Neuronal stem cell (in vitro differentiated cells): ENCODE results near the gene CPNE9.

Experiments used
- DNase-seq: peaks from one replicate; pipeline ENCODE4 v3.0.0-alpha.2; 2013; ENCODE audit warnings: low spot score
- H2AFZ ChIP-seq: one replicate; pipeline ENCODE4 v1.6.1; 2013; ENCODE audit warnings: mild to moderate bottlenecking, low read length, inconsistent platforms
- H2AK5ac ChIP-seq: 2 replicates; pipeline ENCODE4 v1.6.1; 2013; ENCODE audit warnings: low read depth, mild to moderate bottlenecking, inconsistent platforms, low read length, moderate library complexity, mixed read lengths
- H2BK120ac ChIP-seq: 2 replicates; pipeline ENCODE4 v1.6.1; 2013; ENCODE audit warnings: low read depth, mild to moderate bottlenecking, inconsistent platforms, low read length, moderate library complexity, mixed read lengths
- H2BK12ac ChIP-seq: one replicate; pipeline ENCODE4 v1.6.1; 2013; ENCODE audit warnings: low read length, inconsistent platforms
- H2BK15ac ChIP-seq: 2 replicates; pipeline ENCODE4 v1.6.1; 2013; ENCODE audit warnings: mild to moderate bottlenecking, low read length, inconsistent platforms, mixed read lengths
- H2BK5ac ChIP-seq: one replicate; pipeline ENCODE4 v1.6.1; 2013; ENCODE audit warnings: inconsistent platforms, mild to moderate bottlenecking, low read length, moderate library complexity
- H3K14ac ChIP-seq: one replicate; pipeline ENCODE4 v1.6.1; 2013; ENCODE audit warnings: low read length, inconsistent platforms
- H3K18ac ChIP-seq: 2 replicates; pipeline ENCODE4 v1.6.1; 2013; ENCODE audit warnings: low read length, inconsistent platforms
- H3K23ac ChIP-seq: 2 replicates; pipeline ENCODE4 v1.6.1; 2013; ENCODE audit warnings: low read depth, mild to moderate bottlenecking, mixed read lengths, low read length, inconsistent platforms; ENCODE audit not compliant: poor library complexity
- H3K27ac ChIP-seq: replicated peaks from 3 replicates; pipeline ENCODE4 v1.5.1; 2013; ENCODE audit warnings: low read length, inconsistent platforms
- H3K27me3 ChIP-seq, 3 experiments: 2 replicates each; pipeline ENCODE4 v1.6.1; 2013; ENCODE audit warnings: low read length in 3 of 3, mild to moderate bottlenecking in 2 of 3, inconsistent platforms in 1 of 3, low read depth in 1 of 3, mixed read lengths in 1 of 3, moderate library complexity in 1 of 3; ENCODE audit not compliant: control insufficient read depth in 3 of 3, insufficient read depth in 3 of 3
- H3K36me3 ChIP-seq, 2 donors: replicated peaks in 1 of 2; 2 replicates each; pipeline ENCODE4 v1.6.1; 2013; ENCODE audit warnings: low read length in 2 of 2; ENCODE audit not compliant: control insufficient read depth in 2 of 2, insufficient read depth in 2 of 2
- H3K4ac ChIP-seq: 2 replicates; pipeline ENCODE4 v1.6.1; 2013; ENCODE audit warnings: inconsistent platforms, mild to moderate bottlenecking, low read length, moderate library complexity
- H3K4me1 ChIP-seq, 2 donors: 1 replicate in 1 of 2; 2 replicates in 1 of 2; pipeline ENCODE4 v1.6.1; 2013; ENCODE audit warnings: low read length in 2 of 2, low read depth in 1 of 2; ENCODE audit not compliant: control insufficient read depth in 2 of 2, insufficient read depth in 1 of 2
- H3K4me2 ChIP-seq: one replicate; pipeline ENCODE4 v1.6.1; 2013; ENCODE audit warnings: mild to moderate bottlenecking, low read length, inconsistent platforms; ENCODE audit not compliant: insufficient read depth, poor library complexity, severe bottlenecking
- H3K4me3 ChIP-seq, 2 donors: 2 replicates each; pipeline ENCODE4 v1.5.1; 2013; ENCODE audit warnings: low read length in 2 of 2, mild to moderate bottlenecking in 2 of 2, inconsistent platforms in 1 of 2, moderate library complexity in 1 of 2
- H3K79me1 ChIP-seq: one replicate; pipeline ENCODE4 v1.6.1; 2013; ENCODE audit warnings: low read depth, mild to moderate bottlenecking, inconsistent platforms, low read length, moderate library complexity
- H3K9ac ChIP-seq: one replicate; pipeline ENCODE4 v1.6.1; 2013; ENCODE audit warnings: mild to moderate bottlenecking, low read depth, low read length, inconsistent platforms; ENCODE audit not compliant: poor library complexity
- H3K9me3 ChIP-seq, 2 donors: replicated peaks in 1 of 2; 2 replicates each; pipeline versions ENCODE3 to v1.6.1; 2013; ENCODE audit warnings: low read length in 2 of 2, mild to moderate bottlenecking in 2 of 2, inconsistent platforms in 1 of 2, low read depth in 1 of 2, mixed read lengths in 1 of 2, moderate library complexity in 1 of 2; ENCODE audit not compliant: control insufficient read depth in 2 of 2, insufficient read depth in 1 of 2
- H4K8ac ChIP-seq: one replicate; pipeline ENCODE4 v1.6.1; 2013; ENCODE audit warnings: low read depth, mild to moderate bottlenecking, inconsistent platforms, low read length, moderate library complexity
- H4K91ac ChIP-seq: one replicate; pipeline ENCODE4 v1.6.1; 2013; ENCODE audit warnings: low read length, low read depth, mild to moderate bottlenecking, inconsistent platforms; ENCODE audit not compliant: poor library complexity
- WGBS, 2 donors: extraction: QIAGEN DNeasy Blood & Tissue Kit; methylation state at CpG; one replicate each; pipeline ENCODE4 v1.1.7; 2013; ENCODE audit warnings: missing lambda C conversion rate in 2 of 2, mixed read lengths in 1 of 2; ENCODE audit not compliant: insufficient read length in 2 of 2, insufficient replicate concordance in 1 of 2; ENCODE audit errors: extremely low coverage in 2 of 2; 5-methylcytosine and 5-hydroxymethylcytosine counted together

The CPNE9 gene

GRCh38 chr3:9673752-9674151 is 29.9 kb upstream of the CPNE9 start:
- no peak overlapping the region for H2BK12ac ChIP-seq
- H3K23ac ChIP-seq, result no peak overlapping the region
- H4K91ac ChIP-seq, result no peak overlapping the region
- peaks cover 42 to 89% of the 10 kb centered on the region in 2 donors for H3K36me3 ChIP-seq
- H3K14ac ChIP-seq, result no peak overlapping the region
- H2BK5ac ChIP-seq, result no peak overlapping the region
- no peak overlapping the region for H4K8ac ChIP-seq
- H3K18ac ChIP-seq, result no peak overlapping the region
- no peaks in the 10 kb centered on the region for H3K4me1 ChIP-seq
- H3K27me3 ChIP-seq, result no peaks in the 10 kb centered on the region
- H3K4me2 ChIP-seq, result no peak overlapping the region
- H2AFZ ChIP-seq, result no peak overlapping the region
- no peak overlapping the region for H3K9ac ChIP-seq
- no peaks in the 10 kb centered on the region for H3K9me3 ChIP-seq
- WGBS, 2 donors, result no CpG with 5 or more reads among the region's 2 CpGs
- H3K4me3 ChIP-seq, result no peak overlapping the region
- no peak overlapping the region for H3K4ac ChIP-seq
- H3K79me1 ChIP-seq, result no peaks in the 10 kb centered on the region
- no peak overlapping the region for H2BK120ac ChIP-seq
- no peak overlapping the region for H3K27ac ChIP-seq
- DNase-seq, result no peak
- no peak overlapping the region for H2AK5ac ChIP-seq
- H2BK15ac ChIP-seq, result no peak overlapping the region

GRCh38 chr3:9675736-9676290 is 27.8 kb upstream of the CPNE9 start:
- Histone ChIP-seq H3K27ac (no peak overlapping the region), H3K36me3 (peaks cover 37 to 89% of the 10 kb centered on the region in 2 donors)

GRCh38 chr3:9676785-9677184 is 26.8 kb upstream of the CPNE9 start:
- WGBS, 2 donors, result no CpG with 5 or more reads among the region's 6 CpGs
- no peak overlapping the region for H3K27ac ChIP-seq

More at GRCh38 chr3:9675736-9676290, 27.8 kb upstream of the CPNE9 start:
- no peak overlapping the region for H2AFZ ChIP-seq
- H3K23ac ChIP-seq, result no peak overlapping the region
- no peak overlapping the region for H2BK15ac ChIP-seq
- no peak overlapping the region for H3K4me2 ChIP-seq
- no peak overlapping the region for H4K8ac ChIP-seq
- H3K9ac ChIP-seq, result no peak overlapping the region
- H2BK5ac ChIP-seq, result no peak overlapping the region
- no peak for DNase-seq
- no peaks in the 10 kb centered on the region for H3K4me1 ChIP-seq
- H3K79me1 ChIP-seq, result no peaks in the 10 kb centered on the region
- no peak overlapping the region for H2BK12ac ChIP-seq
- no peak overlapping the region for H3K4me3 ChIP-seq
- no peak overlapping the region for H2AK5ac ChIP-seq
- no peaks in the 10 kb centered on the region for H3K9me3 ChIP-seq
- H3K4ac ChIP-seq, result no peak overlapping the region
- no peak overlapping the region for H3K18ac ChIP-seq
- H3K27me3 ChIP-seq, result no peaks in the 10 kb centered on the region
- no peak overlapping the region for H2BK120ac ChIP-seq
- no peak overlapping the region for H4K91ac ChIP-seq
- no CpG with 5 or more reads among the region's 5 CpGs for WGBS, 2 donors
- no peak overlapping the region for H3K14ac ChIP-seq

GRCh38 chr3:9678493-9678892 is 25.1 kb upstream of the CPNE9 start:
- Histone ChIP-seq H2BK15ac (no peak overlapping the region), H3K14ac (no peak overlapping the region), H3K36me3 (peaks cover 23 to 86% of the 10 kb centered on the region in 2 donors), H4K8ac (no peak overlapping the region), H2BK5ac (no peak overlapping the region), H3K4me3 (no peak overlapping the region), H3K27ac (no peak overlapping the region), H3K9me3 (no peaks in the 10 kb centered on the region), H2AK5ac (no peak overlapping the region), H4K91ac (no peak overlapping the region), H2AFZ (no peak overlapping the region), H3K4me2 (no peak overlapping the region), H3K79me1 (no peaks in the 10 kb centered on the region), H3K4me1 (no peaks in the 10 kb centered on the region), H3K18ac (no peak overlapping the region), H2BK120ac (no peak overlapping the region), H3K27me3 (no peaks in the 10 kb centered on the region), H2BK12ac (no peak overlapping the region), H3K9ac (no peak overlapping the region), H3K4ac (no peak overlapping the region), H3K23ac (no peak overlapping the region)
- WGBS, 2 donors, result no CpG with 5 or more reads among the region's 3 CpGs
- no peak for DNase-seq

More at GRCh38 chr3:9676785-9677184, 26.8 kb upstream of the CPNE9 start:
- H3K14ac ChIP-seq, result no peak overlapping the region
- H3K79me1 ChIP-seq, result no peaks in the 10 kb centered on the region
- no peaks in the 10 kb centered on the region for H3K27me3 ChIP-seq
- H2BK120ac ChIP-seq, result no peak overlapping the region
- H2BK15ac ChIP-seq, result no peak overlapping the region
- H3K9ac ChIP-seq, result no peak overlapping the region
- no peak overlapping the region for H3K23ac ChIP-seq
- no peak overlapping the region for H2BK12ac ChIP-seq
- no peaks in the 10 kb centered on the region for H3K4me1 ChIP-seq
- no peak overlapping the region for H3K4me2 ChIP-seq
- no peak overlapping the region for H3K4me3 ChIP-seq
- no peak overlapping the region for H3K4ac ChIP-seq
- H4K8ac ChIP-seq, result no peak overlapping the region
- no peak overlapping the region for H2BK5ac ChIP-seq
- no peak overlapping the region for H3K18ac ChIP-seq
- no peak overlapping the region for H2AFZ ChIP-seq
- DNase-seq, result no peak
- H4K91ac ChIP-seq, result no peak overlapping the region
- no peaks in the 10 kb centered on the region for H3K9me3 ChIP-seq
- peaks cover 33 to 88% of the 10 kb centered on the region in 2 donors for H3K36me3 ChIP-seq
- H2AK5ac ChIP-seq, result no peak overlapping the region
